NCI-H1105 (cell line): ENCODE measurements around the gene EME1.

Source experiments
- DNase-seq: peaks from one replicate; lab custom pipeline; 2025; lab: John Stamatoyannopoulos, UW

Gene EME1

DNA sequence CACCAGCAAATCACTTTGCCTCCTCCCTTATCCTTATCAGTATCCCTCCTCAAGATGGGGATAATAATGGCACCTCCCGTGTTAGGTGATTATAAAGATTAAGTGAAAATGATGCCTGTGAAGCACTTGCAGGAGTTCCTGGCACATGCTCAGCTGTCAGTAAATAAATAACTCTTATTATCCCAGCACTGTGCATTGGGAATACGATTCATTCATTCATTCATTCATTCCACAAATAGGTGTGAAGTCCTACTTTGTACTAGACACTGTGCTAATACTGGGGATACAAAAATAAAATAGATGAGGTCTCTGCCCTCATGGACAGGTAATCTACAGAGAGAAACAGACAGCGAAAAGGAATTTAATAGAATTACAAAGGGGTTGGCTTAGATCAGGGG lies 25.1 kb upstream of the EME1 start:
- DNase-seq: no peak

DNA sequence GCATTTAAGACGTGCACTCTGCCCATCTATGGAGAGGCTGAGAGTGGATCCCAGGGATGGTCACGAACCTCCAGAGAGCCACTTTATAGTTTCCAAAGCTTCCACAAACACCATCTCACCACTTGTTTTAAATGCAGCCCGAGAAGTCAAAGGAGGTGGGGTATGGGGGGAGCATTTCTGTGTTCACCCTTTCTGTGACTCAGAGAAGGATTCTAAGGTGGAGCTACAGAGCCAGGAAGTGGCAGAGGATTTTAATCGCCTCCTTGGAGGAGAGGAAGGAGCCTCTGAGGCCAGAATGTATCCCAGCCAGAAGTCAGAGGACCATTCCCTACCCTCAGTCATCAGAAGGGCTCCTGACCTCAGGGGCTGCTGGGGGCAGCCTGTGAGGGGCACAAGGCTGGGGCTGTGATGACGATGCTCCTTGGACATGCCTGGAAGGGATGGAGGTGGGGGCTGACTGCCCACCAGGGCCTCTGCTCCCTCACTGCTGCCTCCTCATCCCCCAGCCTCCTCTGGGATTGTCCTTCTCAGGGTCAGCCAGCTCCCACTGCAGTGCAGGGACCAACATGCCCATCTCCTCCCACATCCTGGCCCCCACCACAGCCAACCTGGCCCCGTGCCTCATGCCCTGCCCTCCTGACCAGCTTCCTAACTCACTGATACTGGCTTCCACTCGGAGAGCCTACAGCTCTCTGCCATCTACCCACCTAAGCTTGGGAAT lies 24.3 kb upstream of the EME1 start:
- no peak for DNase-seq

DNA sequence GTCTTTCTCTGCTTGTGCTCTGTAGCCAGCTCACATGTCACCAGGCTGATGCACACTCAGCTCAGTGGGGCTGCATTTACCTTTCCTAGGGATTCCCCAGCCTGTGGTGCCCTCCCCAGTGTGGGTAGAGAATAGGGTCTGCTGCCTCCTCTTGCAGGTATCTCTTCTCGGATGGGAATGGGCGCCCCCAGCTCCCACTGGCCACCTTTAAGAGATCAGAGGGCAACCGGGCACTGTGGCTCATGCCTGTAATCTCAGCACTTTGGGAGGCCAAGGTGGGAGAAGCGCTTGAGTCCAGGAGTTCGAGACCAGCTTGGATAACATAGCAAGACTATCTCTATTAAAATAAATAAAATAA lies 23.8 kb upstream of the EME1 start:
- no peak for DNase-seq

DNA sequence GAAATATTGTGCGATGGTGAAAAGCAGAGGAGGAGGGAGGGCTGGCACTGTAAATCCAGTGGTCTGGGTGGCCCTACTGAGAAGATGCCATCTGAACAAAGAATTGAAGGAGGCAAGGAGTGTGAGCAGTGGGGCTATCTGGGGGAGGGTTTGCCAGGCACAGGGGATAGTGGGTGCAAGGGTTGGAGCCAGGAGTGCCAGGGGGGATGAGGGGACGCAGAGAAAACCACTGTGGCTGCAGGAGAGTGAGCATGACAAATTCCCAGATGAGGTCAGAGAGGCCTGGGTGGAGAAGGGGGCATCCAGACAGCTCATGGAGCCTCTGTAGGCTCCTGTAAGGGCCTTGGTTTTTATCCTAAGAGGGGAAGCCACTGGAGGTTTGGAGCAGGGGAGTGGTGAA lies 22.3 kb upstream of the EME1 start:
- no peak for DNase-seq

DNA sequence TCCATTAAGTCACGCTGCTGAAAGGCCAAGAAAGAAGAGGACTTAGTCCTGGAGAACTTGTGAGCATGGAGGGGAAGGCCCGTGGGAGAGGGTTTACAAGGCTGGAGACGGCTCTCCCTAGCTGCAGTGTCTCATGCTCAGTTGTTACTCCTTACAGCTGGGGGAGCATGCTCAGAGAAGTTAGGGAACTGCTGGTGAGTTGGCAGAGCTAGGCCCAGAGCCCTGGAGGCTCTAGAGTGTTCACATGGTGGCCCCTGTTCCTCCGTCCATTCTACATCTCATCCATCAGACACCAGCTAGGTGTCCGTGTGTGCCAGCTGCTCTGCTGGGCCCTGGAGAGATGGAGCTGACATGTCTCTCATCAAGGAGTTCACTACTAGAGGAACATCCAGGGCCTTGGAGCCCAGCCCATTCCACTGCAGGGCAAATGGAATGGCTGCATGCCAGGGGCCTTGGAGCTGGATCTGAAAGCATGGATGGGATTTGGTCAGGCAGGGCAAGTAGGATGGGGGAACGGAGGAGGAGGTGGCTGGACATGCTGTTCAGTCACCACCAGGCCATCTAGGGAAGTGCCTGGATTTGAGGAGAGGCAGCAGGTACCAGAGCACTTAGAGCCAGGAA lies 20.8 kb upstream of the EME1 start:
- no peak for DNase-seq

DNA sequence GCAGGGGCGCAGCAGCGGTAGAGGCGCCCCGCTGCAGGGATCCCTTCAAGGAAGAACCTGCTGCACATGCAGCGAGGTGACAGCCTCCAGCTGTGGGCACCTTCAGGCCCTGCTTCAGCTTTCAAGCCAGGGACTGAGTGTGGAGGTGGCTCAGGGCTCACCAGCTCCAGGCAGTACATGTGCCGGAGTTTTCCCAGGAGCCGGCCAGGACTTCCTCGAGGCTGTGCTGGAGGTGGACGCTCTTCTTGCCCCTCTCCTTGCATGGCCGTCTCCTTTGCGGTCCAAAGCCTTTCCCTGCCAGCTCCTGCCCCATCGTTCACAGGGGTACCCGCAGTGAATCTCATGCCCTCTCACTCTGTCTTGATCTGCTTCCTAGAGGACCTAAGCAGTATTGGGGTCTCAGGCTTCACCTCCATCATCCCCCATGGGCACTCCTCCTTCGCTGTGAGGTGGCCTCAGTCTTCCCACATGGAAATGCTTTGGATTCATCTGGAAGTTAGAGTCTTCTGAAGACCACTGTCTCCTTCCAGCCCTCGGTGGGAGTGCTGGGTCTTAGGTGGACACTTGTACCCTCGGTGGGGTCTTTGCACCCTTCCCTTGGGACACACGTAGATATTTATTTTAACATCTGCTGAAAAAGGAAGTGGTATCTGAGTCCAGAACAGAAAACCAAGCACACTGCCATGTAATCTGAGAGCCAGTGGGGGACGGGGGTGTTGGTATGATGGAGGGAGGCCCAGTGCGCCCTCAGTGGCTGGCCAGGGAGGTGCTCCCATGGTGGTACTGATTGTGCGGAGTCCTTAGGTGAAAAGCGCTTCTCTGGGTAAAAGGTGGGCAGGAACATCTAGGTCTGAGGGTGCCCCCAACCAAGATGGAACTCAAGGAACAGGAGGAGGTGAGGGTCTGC lies 20.1 kb upstream of the EME1 start:
- DNase-seq: no peak

DNA sequence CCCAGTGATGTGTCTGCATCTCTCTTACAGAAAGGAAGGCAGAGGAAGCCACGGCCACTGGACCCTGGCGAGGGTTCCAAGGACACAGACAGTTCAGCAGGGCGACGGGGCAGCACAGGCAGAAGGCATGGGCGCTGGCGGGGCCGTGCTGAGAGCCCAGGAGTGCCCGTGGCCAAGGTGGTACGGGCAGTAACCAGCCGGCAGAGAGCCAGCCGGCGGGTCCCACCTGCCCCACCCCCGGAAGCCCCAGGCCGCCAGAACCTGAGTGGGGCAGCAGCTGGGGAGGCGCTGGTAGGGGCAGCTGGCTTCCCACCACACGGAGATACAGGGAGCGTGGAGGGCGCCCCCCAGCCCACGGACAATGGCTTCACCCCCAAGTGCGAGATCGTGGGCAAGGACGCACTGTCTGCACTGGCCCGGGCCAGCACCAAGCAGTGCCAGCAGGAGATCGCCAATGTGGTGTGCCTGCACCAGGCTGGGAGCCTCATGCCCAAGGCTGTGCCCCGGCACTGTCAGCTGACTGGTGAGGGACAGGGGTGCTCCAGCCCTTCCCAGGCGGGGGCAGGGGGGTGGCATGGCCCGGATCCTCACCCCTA lies 19.3 kb upstream of the EME1 start:
- no peak for DNase-seq

DNA sequence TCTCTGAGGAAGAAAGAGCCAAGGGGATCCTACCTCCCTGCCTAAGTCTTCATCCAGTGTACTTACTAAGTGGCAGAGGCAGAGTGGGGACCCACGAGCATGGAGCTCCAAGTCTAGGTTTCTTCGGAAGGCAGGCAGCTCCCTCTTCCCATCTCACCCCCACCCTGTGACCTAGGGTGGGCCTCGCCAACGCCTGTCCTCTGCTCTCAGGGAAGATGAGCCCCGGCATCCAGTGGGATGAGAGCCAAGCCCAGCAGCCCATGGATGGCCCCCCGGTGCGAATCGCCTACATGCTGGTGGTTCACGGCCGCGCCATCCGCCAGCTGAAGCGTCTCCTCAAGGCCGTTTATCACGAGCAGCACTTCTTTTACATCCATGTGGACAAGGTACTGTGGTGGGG lies 18.8 kb upstream of the EME1 start:
- no peak for DNase-seq

DNA sequence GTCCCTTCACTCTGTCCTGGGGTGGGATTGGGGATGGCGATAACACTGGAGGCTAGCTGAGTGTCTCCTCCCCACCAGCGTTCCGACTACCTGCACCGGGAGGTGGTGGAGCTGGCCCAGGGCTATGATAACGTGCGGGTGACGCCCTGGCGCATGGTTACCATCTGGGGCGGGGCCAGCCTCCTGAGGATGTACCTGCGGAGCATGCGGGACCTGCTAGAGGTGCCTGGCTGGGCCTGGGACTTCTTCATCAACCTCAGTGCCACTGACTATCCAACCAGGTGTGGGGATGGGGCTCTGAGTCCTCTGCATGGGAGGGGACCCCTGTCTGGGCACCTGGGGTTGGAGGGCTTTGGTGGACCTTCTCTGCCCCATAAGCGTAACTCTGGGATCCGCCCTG lies 18.3 kb upstream of the EME1 start:
- DNase-seq: no peak

DNA sequence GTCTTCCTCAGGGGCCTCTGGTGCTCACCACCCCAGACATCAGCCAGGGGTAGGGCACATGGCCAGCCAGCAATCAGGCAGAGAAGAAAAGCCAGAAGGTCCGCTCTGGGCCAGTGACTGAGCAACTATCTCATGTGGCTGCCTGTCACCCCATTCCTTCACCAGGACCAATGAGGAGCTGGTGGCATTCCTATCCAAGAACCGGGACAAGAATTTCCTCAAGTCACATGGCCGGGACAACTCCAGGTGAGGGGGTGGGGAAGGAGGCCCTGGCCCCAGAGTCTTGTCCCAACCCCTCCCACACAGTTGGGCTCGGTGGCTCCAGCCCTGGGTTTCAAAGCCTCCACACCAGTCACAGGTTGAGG lies 17.7 kb upstream of the EME1 start:
- DNase-seq: no peak

DNA sequence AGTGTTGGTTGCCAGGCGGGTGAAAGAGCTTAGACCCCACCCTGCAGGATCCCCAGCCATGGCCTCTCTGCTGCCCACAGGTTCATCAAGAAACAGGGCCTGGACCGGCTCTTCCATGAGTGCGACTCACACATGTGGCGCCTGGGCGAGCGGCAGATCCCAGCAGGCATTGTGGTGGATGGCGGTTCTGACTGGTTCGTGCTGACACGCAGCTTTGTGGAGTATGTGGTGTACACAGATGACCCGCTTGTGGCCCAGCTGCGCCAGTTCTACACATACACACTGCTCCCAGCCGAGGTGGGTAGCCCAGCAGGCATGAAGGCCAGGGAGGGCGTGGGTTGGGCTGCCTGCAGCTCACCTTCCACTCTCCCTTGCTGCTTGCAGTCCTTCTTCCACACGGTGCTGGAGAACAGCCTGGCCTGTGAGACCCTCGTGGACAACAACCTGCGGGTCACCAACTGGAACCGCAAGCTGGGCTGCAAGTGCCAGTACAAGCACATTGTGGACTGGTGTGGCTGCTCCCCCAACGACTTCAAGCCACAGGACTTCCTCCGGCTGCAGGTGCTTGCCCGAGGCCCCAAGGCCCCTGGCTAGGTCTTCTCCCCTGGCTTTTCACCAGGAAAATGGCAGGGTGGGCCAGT lies 17.2 kb upstream of the EME1 start:
- no peak for DNase-seq

DNA sequence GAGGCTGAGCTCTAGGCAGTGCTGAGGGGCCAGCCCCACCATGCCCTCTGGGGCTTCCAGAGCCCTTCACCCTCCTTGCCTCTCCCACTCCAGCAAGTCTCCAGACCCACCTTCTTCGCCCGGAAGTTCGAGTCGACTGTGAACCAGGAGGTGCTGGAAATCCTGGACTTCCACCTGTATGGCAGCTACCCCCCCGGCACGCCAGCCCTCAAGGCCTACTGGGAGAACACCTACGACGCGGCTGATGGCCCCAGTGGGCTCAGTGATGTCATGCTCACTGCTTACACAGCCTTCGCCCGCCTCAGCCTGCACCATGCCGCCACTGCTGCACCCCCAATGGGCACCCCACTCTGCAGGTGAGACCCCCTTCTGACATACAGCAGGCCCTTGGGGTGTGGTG lies 16.6 kb upstream of the EME1 start:
- no peak for DNase-seq

DNA sequence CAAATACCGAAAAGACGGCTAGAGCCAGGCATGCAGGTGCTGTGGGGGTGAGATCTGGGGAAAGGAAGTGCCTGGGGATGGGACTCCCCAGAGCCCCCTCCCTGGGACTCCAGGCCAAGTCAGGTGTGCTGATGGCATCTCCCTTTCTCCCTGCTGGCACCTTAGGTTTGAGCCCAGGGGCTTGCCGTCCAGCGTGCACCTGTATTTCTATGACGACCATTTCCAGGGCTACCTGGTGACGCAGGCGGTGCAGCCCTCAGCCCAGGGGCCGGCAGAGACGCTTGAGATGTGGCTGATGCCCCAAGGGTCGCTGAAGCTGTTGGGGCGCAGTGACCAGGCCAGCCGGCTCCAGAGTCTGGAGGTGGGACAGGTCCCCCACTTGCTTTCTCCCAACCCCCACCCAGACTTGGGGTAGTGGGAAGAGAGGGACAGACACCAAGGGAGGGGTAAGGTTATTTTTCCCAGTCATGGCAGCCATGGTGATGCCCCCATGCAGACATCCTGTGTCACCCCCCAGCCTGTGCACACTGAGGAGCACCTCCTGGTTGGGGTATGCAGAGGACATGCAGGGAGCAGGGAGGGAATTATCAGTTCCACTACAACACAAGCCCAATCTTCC lies 16.0 kb upstream of the EME1 start:
- DNase-seq: no peak

DNA sequence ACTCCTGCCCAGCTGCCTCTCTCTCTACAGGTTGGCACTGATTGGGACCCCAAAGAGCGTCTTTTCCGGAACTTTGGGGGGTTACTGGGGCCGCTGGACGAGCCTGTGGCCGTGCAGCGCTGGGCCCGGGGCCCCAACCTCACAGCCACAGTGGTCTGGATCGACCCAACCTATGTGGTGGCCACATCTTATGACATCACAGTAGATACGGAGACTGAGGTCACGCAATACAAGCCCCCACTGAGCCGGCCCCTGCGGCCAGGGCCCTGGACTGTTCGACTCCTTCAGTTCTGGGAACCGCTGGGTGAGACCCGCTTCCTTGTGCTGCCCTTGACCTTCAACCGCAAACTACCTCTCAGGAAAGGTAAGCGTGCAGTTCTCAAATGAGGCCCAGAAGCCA lies 14.9 kb upstream of the EME1 start:
- DNase-seq: no peak

DNA sequence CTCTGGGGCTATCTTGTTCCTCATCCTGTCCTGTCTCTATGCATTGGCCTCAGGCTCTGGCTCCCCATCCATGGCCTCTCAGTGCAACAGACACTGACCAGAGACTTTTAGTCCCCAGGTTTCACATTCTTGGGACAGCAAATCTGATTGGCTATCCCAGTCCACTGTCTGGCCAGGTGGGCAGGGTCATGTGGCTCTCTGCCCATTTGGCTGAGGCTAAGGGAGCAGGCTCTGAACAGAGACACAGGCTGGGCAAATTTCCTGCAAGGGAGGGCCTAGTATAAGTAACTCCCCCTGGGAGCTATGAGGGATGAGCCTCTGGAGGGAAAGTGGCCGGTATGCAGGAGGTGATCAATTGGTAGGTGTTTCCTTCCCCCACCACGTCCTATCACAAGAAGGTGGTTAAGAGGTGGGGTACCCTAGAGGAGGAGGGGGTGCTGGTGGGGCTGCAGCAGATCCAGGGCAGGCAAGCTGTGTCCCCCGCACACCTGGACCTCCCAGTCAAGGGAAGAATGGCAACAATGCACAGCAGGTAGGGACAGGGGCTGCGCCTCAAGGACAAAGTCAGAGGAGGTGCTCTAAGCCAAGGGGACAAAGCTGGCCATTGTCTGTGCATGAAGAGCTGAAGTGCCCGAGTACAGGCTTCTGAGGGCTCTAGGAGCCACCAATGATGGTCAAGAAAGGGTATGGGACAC lies 13.9 kb upstream of the EME1 start:
- no peak for DNase-seq

DNA sequence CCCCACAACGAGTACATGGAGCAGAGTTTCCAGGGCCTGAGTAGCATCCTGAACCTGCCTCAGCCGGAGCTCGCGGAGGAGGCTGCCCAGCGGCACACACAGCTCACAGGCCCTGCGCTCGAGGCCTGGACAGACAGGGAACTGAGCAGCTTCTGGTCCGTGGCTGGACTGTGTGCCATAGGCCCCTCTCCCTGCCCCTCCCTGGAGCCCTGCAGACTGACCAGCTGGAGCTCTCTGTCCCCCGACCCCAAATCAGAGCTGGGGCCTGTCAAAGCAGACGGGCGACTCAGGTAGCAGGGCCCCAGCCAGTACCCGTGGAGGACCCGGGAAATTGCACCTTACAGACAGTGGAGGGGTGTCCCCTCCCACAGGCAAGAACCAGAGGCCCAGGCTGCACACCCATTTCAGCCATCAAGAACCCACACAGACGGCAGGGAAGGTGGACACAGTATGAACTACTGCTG lies 13.0 kb upstream of the EME1 start:
- DNase-seq: no peak

DNA sequence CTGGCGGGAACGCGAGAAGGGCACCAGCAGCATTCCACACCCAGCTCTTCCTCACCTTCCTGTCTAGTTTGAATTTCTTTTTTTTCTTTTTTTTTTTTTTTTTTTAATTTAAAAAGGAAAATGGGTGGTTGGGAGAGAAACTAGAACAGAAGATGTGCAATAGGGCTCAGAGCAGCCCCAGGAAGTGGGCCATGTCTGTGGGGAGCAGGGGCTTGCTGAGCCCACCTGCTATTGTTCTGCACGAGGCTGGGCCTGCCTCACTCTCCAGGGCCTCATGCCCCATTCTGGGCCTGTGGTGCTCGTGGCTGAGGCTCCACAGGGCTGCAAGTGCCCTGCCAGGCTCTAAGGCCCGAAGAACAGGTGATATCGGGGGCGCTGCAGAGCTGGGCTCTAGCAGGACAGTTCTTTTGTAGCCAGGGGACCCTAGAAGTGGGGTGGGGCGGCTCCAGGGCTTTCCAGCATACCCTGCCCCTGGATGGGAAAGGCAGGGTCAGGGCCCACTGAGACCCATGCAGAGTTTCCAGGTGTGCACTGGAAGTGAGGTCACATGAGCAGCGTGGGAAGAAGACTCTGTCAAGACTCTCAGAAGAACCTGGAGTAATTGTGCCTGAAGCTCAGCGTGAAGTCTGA lies 12.4 kb upstream of the EME1 start:
- no peak for DNase-seq

DNA sequence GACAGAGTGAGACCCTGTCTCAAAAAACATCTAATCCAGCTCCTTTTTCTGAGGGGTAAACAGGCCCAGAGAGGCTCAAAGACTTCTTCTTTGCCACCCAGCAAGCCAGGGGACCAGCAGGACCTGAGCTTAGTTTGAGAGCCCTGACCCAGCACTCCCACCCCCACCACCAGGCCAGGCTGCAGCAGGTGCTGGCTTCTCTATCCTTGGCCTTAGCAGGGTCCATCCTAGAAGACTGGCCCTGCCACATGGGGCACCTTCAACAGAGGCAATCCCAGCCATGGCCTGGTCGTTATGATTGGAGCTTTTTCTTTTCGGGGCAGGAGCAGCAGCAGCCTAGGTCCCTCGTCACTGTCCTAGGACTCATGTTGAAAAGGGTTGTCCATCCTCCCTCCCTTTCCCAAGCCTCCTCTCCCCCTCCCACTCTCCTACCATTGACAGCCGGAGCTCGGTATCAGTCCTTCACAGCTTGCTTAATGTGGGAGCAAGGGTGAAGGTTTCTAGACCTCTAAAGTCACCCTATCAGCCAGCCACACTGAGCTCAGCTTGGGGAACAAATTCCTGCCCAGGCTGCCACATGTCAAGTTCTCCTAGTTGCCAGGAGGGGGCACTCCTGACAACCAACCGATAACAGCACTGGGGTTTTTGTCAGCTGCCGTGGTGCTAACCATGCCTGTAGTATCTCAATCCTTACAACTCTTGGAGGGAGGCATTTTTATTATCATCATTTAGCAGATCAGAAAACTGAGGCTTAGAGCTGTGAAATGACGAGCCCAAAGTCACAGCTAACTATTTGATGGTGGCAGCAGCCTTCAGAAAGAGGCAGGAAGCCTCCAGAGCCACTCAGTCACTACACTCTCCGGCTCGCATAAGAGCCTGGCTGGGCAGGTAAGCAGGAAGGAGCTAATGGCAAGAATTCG lies 11.2 kb upstream of the EME1 start:
- no peak for DNase-seq

DNA sequence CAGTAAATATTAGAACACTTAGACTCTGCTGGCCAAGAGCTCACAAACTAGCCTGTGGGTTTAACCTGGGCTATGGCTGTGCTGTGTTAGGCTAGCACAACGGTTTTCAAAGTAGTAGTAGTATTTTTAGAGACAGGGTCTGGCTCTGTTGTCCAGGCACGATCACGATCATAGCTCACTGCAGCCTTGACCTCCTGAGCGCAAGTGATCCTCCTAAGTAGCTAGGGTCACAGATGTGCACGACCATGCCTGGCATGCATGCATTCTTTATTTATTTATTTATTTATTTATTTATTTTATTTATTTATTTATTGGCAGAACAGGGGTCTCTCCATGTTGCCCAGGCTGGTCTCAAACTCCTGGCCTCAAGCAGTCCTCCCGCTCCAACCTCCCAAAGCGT lies 10.4 kb upstream of the EME1 start:
- no peak for DNase-seq
